Fibroblast of lung (primary cell): ENCODE results near the gene MXRA7.
A peak's percentile ranks its signal among the peaks of the same experiment; 100 is the strongest.

ENCODE experiments used
- EZH2 ChIP-seq: IDR thresholded peaks from 2 replicates; pipeline ENCODE4 v1.5.1; 2012; ENCODE audit warnings: low read length, control low read depth, mild to moderate bottlenecking; ENCODE audit errors: missing control alignments
- TF ChIP-seq, protein P1 (sequence below), 2 donors: IDR thresholded peaks in 1 of 2; conservative IDR thresholded peaks in 1 of 2; 1 replicate in 1 of 2; 2 replicates in 1 of 2; pipeline ENCODE4 v1.5.1; 2011 to 2012; ENCODE audit warnings: low read length in 2 of 2, control low read depth in 1 of 2, inconsistent platforms in 1 of 2, low read depth in 1 of 2, mild to moderate bottlenecking in 1 of 2

DNA sequence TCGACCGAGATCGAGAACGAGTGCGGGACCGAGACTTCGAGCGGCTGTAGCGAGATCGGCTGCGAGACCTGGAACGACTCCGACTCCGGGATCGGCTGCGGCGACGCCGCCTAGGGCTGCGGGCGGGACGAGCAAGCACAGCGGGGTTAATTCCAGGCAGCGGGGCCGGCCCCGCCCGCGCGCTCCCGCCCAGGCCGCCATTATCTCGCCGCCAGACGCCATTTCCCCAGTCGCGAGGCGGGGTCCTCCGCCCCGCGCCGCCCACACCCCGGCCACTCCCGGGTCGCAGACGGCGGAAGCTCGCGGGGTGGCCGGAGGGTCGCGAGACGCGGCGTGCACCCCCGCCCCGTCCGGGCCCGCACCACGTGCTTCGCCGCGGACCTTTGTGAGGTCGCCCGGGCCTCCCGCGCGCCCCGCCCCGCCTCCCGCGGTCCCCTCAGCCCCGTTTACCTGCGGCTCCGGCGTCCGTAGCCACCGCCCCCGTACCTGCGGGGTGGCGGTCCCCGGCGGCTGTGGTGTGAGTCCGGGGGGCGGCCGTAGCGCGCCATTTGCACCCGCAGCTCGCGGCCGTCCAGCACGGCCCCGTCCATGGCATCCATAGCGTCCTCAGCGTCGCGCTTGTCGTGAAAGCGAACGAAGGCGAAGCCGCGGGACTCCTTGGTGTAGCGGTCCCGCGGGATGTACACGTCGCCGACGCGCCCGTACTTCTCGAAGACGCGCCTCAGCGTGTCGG is 25.8 kb upstream of the MXRA7 start:
- TF ChIP-seq, protein P1, sequence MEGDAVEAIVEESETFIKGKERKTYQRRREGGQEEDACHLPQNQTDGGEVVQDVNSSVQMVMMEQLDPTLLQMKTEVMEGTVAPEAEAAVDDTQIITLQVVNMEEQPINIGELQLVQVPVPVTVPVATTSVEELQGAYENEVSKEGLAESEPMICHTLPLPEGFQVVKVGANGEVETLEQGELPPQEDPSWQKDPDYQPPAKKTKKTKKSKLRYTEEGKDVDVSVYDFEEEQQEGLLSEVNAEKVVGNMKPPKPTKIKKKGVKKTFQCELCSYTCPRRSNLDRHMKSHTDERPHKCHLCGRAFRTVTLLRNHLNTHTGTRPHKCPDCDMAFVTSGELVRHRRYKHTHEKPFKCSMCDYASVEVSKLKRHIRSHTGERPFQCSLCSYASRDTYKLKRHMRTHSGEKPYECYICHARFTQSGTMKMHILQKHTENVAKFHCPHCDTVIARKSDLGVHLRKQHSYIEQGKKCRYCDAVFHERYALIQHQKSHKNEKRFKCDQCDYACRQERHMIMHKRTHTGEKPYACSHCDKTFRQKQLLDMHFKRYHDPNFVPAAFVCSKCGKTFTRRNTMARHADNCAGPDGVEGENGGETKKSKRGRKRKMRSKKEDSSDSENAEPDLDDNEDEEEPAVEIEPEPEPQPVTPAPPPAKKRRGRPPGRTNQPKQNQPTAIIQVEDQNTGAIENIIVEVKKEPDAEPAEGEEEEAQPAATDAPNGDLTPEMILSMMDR (conservative IDR thresholded peaks at IDR 0.05 in 1 of 2, IDR thresholded peaks at IDR 0.05 in 1 of 2; ENCODE audit: low read depth in 1 of 2, low read length in 2 of 2) = peak; percentile 15 to 16
- no peak for TF ChIP-seq EZH2
